Measurements from ENCODE around the gene CSRP1. TPM values are rescaled to one million over a fixed set of nuclear protein-coding genes. Genes with fewer than 3 reads are reported as not detected.

Gene CSRP1
- total and polyA plus RNA-seq, 4 donors, result 143 to 278 (median 227) TPM

DNA sequence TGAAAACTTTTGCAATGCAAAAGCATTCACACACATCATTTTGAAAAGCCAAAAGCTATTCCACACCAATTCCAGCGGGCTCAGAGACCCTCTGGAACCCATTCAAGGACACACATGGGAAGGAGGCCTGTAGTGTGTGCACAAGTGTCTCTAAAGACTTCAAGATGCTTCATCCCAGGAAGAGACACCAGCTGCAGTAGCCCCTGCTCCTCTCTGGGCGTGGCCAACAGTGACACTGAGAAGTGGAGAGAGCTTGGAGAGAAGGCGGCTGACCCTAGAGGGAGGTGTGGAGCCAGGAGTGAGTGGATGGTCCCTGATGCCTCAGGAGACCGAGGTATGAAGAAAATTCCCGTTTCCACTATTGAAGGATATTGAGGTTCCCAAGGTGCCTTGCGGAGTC lies 70.5 kb downstream of the CSRP1 start:
- no peak overlapping the region for H3K4me3 ChIP-seq
- ATAC-seq (ENCODE audit: insufficient read depth, low FRiP score) (no peak), DNase-seq (peak; percentile 33 to 70 (median 50))
- H3K27ac ChIP-seq (ENCODE audit: low read depth in 1 of 2, low read length in 1 of 2), result no peak overlapping the region
- no peak overlapping the region for H3K9ac ChIP-seq (ENCODE audit: insufficient read depth in 1 of 2, low read length in 2 of 2)
- H3K9me3 ChIP-seq (ENCODE audit: control insufficient read depth in 4 of 4, insufficient read depth in 3 of 4, low read length in 3 of 4), result peaks cover 0 to 6% (median 2%) of the 10 kb centered on the region in 4 donors
- peaks cover 0 to 11% (median 0%) of the 10 kb centered on the region in 5 donors for H3K4me1 ChIP-seq (ENCODE audit: control insufficient read depth in 5 of 5, insufficient read depth in 5 of 5, low read length in 5 of 5)
- TF ChIP-seq CTCF (IDR thresholded peaks at IDR 0.05; ENCODE audit: control extremely low read depth, extremely low read depth), result no peak
- no peaks in the 10 kb centered on the region for H3K36me3 ChIP-seq (ENCODE audit: control insufficient read depth in 4 of 4, insufficient read depth in 4 of 4, low read length in 4 of 4)
- no peaks in the 10 kb centered on the region for H3K27me3 ChIP-seq (ENCODE audit: control insufficient read depth in 3 of 3, insufficient read depth in 3 of 3, low read length in 2 of 3)
- WGBS, 2 donors, result 64 to 66% methylated on average over 6 of the region's 6 CpGs

DNA sequence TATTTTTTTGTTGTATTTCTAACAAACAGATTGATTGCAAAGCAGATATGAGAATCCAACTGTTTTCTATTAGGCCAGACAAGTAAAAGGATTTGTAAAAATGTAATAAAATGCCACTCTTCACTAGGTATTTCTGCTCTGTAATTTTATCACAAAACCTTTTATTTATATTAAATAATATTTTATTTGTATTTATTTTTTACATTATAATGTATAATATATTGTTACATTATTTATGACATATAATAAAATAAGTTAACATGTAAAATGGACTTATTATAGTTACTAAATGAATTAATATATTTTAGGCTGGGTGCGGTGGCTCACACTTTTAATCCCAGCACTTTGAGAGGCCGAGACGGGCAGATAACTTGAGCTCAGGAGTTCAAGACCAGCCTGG lies 72.7 kb downstream of the CSRP1 start:
- no peaks in the 10 kb centered on the region for H3K36me3 ChIP-seq (ENCODE audit: control insufficient read depth in 4 of 4, insufficient read depth in 4 of 4, low read length in 4 of 4)
- H3K9me3 ChIP-seq (ENCODE audit: control insufficient read depth in 4 of 4, insufficient read depth in 3 of 4, low read length in 3 of 4), result no peaks in the 10 kb centered on the region
- ATAC-seq (ENCODE audit: insufficient read depth, low FRiP score) (no peak), DNase-seq (no peak)
- WGBS, 2 donors, result 84 to 96% methylated on average over 3 of the region's 3 CpGs
- no peak overlapping the region for H3K9ac ChIP-seq (ENCODE audit: insufficient read depth in 1 of 2, low read length in 2 of 2)
- H3K27ac ChIP-seq (ENCODE audit: low read depth in 1 of 2, low read length in 1 of 2), result no peak overlapping the region
- no peaks in the 10 kb centered on the region for H3K27me3 ChIP-seq (ENCODE audit: control insufficient read depth in 3 of 3, insufficient read depth in 3 of 3, low read length in 2 of 3)
- H3K4me1 ChIP-seq (ENCODE audit: control insufficient read depth in 5 of 5, insufficient read depth in 5 of 5, low read length in 5 of 5), result peaks cover 0 to 11% (median 0%) of the 10 kb centered on the region in 5 donors
- H3K4me3 ChIP-seq, result no peak overlapping the region
- no peak for TF ChIP-seq CTCF (IDR thresholded peaks at IDR 0.05; ENCODE audit: control extremely low read depth, extremely low read depth)

DNA sequence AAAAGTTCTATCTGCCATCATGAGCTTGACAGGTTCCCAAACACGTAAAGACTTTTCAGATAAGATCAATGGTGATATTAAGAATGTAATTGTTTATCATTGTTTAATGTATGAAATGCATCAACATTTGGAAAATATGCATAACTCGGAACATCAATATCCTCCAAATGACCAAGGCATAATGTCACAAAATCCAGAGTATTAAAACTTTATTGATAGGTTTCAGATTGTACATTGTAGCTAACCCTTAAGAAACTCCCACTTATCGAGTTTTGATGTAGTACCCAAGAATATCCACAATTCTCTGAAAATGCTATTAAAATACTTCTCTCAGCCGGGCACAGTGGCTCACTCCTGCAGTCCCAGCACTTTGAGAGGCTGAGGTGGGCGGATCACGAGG lies 73.3 kb downstream of the CSRP1 start:
- ATAC-seq (ENCODE audit: insufficient read depth, low FRiP score), result no peak
- no peak overlapping the region for H3K27ac ChIP-seq (ENCODE audit: low read depth in 1 of 2, low read length in 1 of 2)
- 83 to 86% methylated on average over 6 of the region's 6 CpGs for WGBS, 2 donors
- no peak for TF ChIP-seq CTCF (IDR thresholded peaks at IDR 0.05; ENCODE audit: control extremely low read depth, extremely low read depth)
- peaks cover 0 to 11% (median 0%) of the 10 kb centered on the region in 5 donors for H3K4me1 ChIP-seq (ENCODE audit: control insufficient read depth in 5 of 5, insufficient read depth in 5 of 5, low read length in 5 of 5)
- no peaks in the 10 kb centered on the region for H3K9me3 ChIP-seq (ENCODE audit: control insufficient read depth in 4 of 4, insufficient read depth in 3 of 4, low read length in 3 of 4)
- no peaks in the 10 kb centered on the region for H3K36me3 ChIP-seq (ENCODE audit: control insufficient read depth in 4 of 4, insufficient read depth in 4 of 4, low read length in 4 of 4)
- no peaks in the 10 kb centered on the region for H3K27me3 ChIP-seq (ENCODE audit: control insufficient read depth in 3 of 3, insufficient read depth in 3 of 3, low read length in 2 of 3)
- no peak for DNase-seq
- H3K9ac ChIP-seq (ENCODE audit: insufficient read depth in 1 of 2, low read length in 2 of 2), result no peak overlapping the region
- H3K4me3 ChIP-seq, result no peak overlapping the region

Other genes starting within 250 kb of the CSRP1 start
- 10 to 100 TPM in 1 of 2 donors, under 1 TPM in 1; 0.88 to 14.2 TPM for gene PKP1, start 223.6 kb downstream of the CSRP1 start, total RNA-seq
- gene PKP1, start 223.6 kb downstream of the CSRP1 start, polyA plus RNA-seq, result 1 to 10 TPM; 1.9 to 4.3 TPM
- 1 to 10 TPM; 2.0 to 6.8 TPM for gene TNNT2, start 129.4 kb downstream of the CSRP1 start, total RNA-seq
- gene TNNT2, start 129.4 kb downstream of the CSRP1 start, polyA plus RNA-seq, result 10 to 100 TPM in 1 of 2 donors, 1 to 10 TPM in 1; 4.0 to 10.4 TPM
- 10 to 100 TPM; 17.8 to 37.8 TPM for gene LAD1, start 107.8 kb downstream of the CSRP1 start, total RNA-seq
- 10 to 100 TPM; 39.6 to 63.8 TPM for gene LAD1, start 107.8 kb downstream of the CSRP1 start, polyA plus RNA-seq
- under 1 TPM; 0.06 to 0.88 TPM for gene TNNI1, start 85.4 kb downstream of the CSRP1 start, total RNA-seq
- gene TNNI1, start 85.4 kb downstream of the CSRP1 start, polyA plus RNA-seq, result under 1 TPM; 0.11 to 0.63 TPM
- 10 to 100 TPM; 12.8 to 73.2 TPM for gene PHLDA3, start 37.9 kb downstream of the CSRP1 start, total RNA-seq
- gene PHLDA3, start 37.9 kb downstream of the CSRP1 start, polyA plus RNA-seq, result 10 to 100 TPM; 25.9 to 51.8 TPM
- gene NAV1, start 32.0 kb upstream of the CSRP1 start, total RNA-seq, result 10 to 100 TPM; 28.8 to 38.6 TPM
- gene NAV1, start 32.0 kb upstream of the CSRP1 start, polyA plus RNA-seq, result 1 to 10 TPM; 6.5 to 7.1 TPM

Measured in lung (tissue), 12 donors.